ENCODE data around the gene MTMR10.

GRCh38 chr15:30921781-30922479 lies 69.5 kb downstream of the MTMR10 start:
- TF ChIP-seq CTCF (IDR thresholded peaks at IDR 0.05) (no peak), POLR2A (IDR thresholded peaks at IDR 0.05) (no peak)
